GM13976 (cell line): ENCODE data around the gene EPN1.

Source experiments
- DNase-seq: peaks from one replicate; pipeline ENCODE4 v3.0.0; 2012; ENCODE audit warnings: low spot score
- in situ Hi-C: fragments of 300-500 bp; cut with MboI; formaldehyde crosslinking; loops from one replicate; pipeline ENCODE4 v1.12.0; 2022; ENCODE audit warnings: low sequenced_read_pairs, mixed read lengths, inconsistent platforms; ENCODE audit not compliant: unreplicated experiment
- TF ChIP-seq, protein P1 (sequence below): IDR thresholded peaks from 2 replicates; pipeline ENCODE4 v1.5.1; 2012; ENCODE audit warnings: borderline replicate concordance, mild to moderate bottlenecking; ENCODE audit not compliant: insufficient read depth; ENCODE audit errors: extremely low read depth, missing control alignments, control extremely low read depth

Gene EPN1

DNA sequence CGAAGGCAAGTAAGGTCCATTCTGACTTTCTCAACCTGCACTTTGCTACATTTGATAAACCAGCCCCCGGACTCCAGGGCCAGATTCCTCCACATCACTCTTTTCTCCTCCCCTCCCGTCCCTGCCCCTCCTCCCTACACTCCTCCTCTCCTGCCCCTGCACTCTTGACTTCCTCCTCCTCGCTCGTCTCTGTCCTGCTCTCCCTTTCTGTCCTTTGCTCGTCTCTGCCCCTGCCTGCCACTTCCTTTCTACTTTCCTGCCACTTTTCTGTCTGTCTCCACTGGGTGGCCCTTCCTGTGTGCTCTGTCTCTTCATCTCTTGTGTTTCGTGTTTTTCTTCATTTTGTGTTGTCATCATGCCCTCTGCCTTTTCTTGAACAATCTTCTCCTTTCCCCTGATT, 13.2 kb upstream of the EPN1 start:
- TF ChIP-seq, protein P1, sequence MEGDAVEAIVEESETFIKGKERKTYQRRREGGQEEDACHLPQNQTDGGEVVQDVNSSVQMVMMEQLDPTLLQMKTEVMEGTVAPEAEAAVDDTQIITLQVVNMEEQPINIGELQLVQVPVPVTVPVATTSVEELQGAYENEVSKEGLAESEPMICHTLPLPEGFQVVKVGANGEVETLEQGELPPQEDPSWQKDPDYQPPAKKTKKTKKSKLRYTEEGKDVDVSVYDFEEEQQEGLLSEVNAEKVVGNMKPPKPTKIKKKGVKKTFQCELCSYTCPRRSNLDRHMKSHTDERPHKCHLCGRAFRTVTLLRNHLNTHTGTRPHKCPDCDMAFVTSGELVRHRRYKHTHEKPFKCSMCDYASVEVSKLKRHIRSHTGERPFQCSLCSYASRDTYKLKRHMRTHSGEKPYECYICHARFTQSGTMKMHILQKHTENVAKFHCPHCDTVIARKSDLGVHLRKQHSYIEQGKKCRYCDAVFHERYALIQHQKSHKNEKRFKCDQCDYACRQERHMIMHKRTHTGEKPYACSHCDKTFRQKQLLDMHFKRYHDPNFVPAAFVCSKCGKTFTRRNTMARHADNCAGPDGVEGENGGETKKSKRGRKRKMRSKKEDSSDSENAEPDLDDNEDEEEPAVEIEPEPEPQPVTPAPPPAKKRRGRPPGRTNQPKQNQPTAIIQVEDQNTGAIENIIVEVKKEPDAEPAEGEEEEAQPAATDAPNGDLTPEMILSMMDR = no peak
- in situ Hi-C loops = no loop called here
- no peak for DNase-seq

DNA sequence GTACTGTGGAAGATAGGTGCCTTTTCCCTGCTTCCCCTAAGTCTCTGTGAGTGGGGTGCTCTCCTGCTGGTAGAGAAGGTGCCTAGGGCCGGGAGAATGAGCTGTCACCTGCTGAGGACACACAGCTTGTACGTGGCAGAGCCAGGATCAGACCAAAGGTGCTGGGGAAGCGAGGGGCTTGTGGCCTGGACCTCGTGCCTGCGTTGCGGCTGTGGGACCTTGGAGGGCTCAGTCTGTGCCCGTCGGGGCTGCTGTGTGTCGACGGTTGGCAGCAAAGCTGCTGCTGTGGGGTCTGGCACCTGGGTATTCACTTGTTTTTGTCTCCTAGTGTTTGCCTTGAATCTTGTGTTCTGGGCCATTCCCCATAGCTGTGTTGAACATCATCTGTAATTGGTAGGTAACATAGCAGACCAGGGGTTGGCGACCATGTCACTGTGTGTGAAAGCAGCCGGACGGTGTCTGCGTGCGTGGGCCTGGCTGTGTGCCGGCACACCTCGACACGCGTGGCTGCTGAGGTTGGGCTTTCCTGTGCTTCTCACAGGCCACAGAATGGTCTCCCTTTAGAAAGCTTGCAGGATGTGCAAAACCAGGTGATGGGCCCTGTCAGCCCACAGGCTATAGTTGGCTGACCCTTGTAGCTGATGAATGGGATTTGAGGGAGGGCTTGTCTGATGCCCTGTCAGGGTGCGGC, 11.0 kb upstream of the EPN1 start:
- DNase-seq = no peak
- TF ChIP-seq, protein P1 = no peak
- in situ Hi-C loops = no loop called here

DNA sequence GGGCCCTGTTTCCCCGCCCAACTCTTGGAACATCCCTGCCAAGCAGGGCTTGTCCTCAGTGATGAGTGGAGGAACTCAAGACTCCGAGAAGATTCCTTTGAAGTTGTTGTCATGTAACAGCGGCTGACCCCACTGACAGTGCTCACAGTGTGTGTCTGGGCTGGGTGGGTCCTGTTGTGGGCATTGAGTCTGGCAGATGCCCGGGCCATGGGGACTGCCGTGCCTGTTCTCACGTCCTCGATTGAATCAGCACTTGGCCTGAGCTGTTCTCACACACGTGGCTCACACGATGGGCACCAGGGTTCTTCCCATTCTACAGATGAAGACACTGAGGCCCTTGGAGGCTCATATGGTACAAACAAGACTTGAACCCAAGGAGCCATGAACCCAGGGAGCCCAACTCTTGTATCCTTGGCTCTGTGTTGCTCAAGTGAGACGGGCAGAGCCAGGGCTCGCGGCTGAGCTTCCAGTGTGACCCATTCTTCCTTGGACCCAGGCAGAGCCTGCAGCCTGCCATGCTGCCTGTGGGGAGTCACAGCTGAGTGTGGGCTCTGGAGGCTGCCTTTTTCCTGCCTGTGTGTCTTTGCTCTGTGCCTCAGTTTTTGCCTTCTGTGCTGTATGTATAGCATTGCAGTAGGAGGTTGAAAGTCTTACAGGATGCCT, 8.6 kb upstream of the EPN1 start:
- in situ Hi-C loops = no loop called here
- TF ChIP-seq, protein P1 = no peak
- no peak for DNase-seq

DNA sequence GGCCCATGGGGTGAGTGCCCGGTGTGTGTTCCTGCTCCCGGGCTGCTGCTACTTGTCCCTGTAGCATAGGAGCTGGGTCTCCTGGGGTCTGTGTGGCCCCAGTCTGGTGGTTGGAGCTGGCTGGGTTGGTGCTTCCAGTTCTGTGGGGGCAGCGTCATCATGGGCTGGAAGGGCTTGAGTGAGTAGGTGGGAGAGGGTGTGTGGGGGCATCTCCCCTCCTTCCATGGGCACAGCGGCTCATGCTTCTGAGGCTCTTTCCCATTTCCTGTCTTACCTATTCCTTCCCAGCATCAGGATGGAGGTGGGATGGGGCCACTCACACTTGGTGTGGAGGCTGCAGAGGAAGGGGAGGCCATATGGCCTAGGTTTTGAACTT, 8.0 kb upstream of the EPN1 start:
- no peak for DNase-seq
- in situ Hi-C loops = no loop called here
- TF ChIP-seq, protein P1 = no peak

DNA sequence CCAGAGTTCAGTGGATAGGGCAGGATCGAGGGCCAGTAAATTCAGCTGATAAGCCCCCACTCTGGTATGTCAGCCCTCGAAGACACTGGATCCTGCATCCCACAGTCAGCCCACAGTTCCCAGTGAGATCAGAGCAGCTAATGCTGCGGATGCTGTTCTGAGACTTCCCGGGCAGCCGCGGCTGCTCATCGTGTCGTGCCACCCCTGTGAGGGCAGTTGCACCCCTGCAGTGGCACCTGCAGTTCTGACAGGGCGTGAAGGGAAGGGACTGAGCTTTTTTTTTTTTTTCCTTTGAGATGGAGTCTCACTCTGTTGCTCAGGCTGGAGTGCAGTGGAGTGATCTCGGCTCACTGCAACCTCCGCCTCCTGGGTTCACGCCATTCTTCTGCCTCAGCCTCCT, 7.5 kb upstream of the EPN1 start:
- DNase-seq = no peak
- TF ChIP-seq, protein P1 = no peak
- in situ Hi-C loops = no loop called here

DNA sequence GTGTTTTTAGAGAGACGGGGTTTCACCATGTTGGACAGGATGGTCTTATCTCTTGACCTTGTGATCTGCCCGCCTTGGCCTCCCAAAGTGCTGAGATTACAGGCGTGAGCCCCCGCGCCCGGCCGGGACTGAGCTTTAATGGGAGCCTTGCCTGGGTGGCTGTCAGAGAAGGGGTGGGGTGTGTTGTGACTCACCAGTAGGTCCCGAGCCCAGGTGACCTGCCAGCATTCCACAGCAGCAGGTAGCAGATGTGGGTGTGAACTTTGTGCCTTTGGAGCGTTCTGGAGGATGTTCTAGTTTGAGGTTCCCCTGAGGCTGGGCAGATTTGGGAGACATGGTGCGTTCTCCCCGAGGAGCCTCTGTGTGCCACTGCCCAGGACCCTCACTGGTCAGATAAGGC, 7.1 kb upstream of the EPN1 start:
- no peak for DNase-seq
- in situ Hi-C loops = no loop called here
- TF ChIP-seq, protein P1 = no peak
